Measurements from ENCODE around the gene ASS1. TPM values are rescaled to one million over a fixed set of nuclear protein-coding genes. Genes with fewer than 3 reads are reported as not detected.

Gene ASS1
- polyA plus RNA-seq, 2 of the 4 experiments (the other 2 are of a cell fraction), result 11.3 to 32.5 TPM

GRCh38 chr9:130548103-130548502 lies 103.3 kb downstream of the ASS1 start (continued):
- TF ChIP-seq ATOH8 (CRISPR knock-in tag; IDR thresholded peaks at IDR 0.05; ENCODE audit: low read depth) (no peak), TFCP2L1 (CRISPR knock-in tag; IDR thresholded peaks at IDR 0.05) (no peak), MAZ (IDR thresholded peaks at IDR 0.05; ENCODE audit: borderline replicate concordance, low read depth, low read length) (no peak)

- POLR2A ChIA-PET, result no interaction called here
- Histone ChIP-seq H3K4me3 (no peak overlapping the region), H3K9me3 (no peaks in the 10 kb centered on the region), H3K27ac (no peak overlapping the region), H3K4me1 (no peaks in the 10 kb centered on the region), H3K4me2 (no peak overlapping the region)
- FAIRE-seq, result no peak
- CTCF ChIA-PET, result no interaction called here
- DNase-seq (ENCODE audit: low read depth in 1 of 2, low spot score in 1 of 2), result peak in 1 of 2 experiments; percentile 63
- WGBS (ENCODE audit: missing lambda C conversion rate), result 76% methylated on average over 5 of the region's 5 CpGs
- ATAC-seq, result peak; percentile 59 to 76; a peak in 4 of 6 replicates
- TF ChIP-seq PHF8 (IDR thresholded peaks at IDR 0.05; ENCODE audit: borderline replicate concordance, low read depth) (no peak), ELK1 (IDR thresholded peaks at IDR 0.05; ENCODE audit: low read depth, low read length) (no peak), USF2 (IDR thresholded peaks at IDR 0.05) (peak; percentile 81), CEBPB (IDR thresholded peaks at IDR 0.05) (no peak)
Observed at GRCh38 chr9:130549093-130549735, 104.5 kb downstream of the ASS1 start.

Small RNA genes within 50 kb of the gene (small RNA-seq; reads per million reads assigned to genes)
- gene RN7SL665P, result 0 reads per million in 6 experiments

Other genes with a start within 250 kb of the ASS1 start
- not detected in 2 replicates for gene HMCN2, start 179.2 kb upstream of the ASS1 start, polyA plus RNA-seq (2011; rRNA removed)
- 0.01 to 0.04 TPM in 2 of 3 replicates, not detected in the other for gene HMCN2, start 179.2 kb upstream of the ASS1 start, polyA plus RNA-seq (2017; fragmentation: RNase III; extraction: RNeasy Plus Mini Kit Qiagen cat#74134 plus additional on column Dnase treatment)
- 30.4 and 43.5 TPM in 2 replicates for gene FUBP3, start 134.6 kb downstream of the ASS1 start, polyA plus RNA-seq (2011; rRNA removed)
- gene FUBP3, start 134.6 kb downstream of the ASS1 start, polyA plus RNA-seq (2017; fragmentation: RNase III; extraction: RNeasy Plus Mini Kit Qiagen cat#74134 plus additional on column Dnase treatment), result 59.3 to 67.7 TPM (median 63.2 TPM) in 3 replicates
- 0.09 and 0.17 TPM in 2 replicates for gene PRDM12, start 219.6 kb downstream of the ASS1 start, polyA plus RNA-seq (2011; rRNA removed)
- gene PRDM12, start 219.6 kb downstream of the ASS1 start, polyA plus RNA-seq (2017; fragmentation: RNase III; extraction: RNeasy Plus Mini Kit Qiagen cat#74134 plus additional on column Dnase treatment), result 0.10 to 0.17 TPM (median 0.13 TPM) in 3 replicates
- 76.1 and 96.8 TPM in 2 replicates for gene EXOSC2, start 248.8 kb downstream of the ASS1 start, polyA plus RNA-seq (2011; rRNA removed)
- gene EXOSC2, start 248.8 kb downstream of the ASS1 start, polyA plus RNA-seq (2017; fragmentation: RNase III; extraction: RNeasy Plus Mini Kit Qiagen cat#74134 plus additional on column Dnase treatment), result 97.9 to 111 TPM (median 101 TPM) in 3 replicates

All from A549 (cell line).